ENCODE results near the gene WHRN.

The WHRN gene

DNA sequence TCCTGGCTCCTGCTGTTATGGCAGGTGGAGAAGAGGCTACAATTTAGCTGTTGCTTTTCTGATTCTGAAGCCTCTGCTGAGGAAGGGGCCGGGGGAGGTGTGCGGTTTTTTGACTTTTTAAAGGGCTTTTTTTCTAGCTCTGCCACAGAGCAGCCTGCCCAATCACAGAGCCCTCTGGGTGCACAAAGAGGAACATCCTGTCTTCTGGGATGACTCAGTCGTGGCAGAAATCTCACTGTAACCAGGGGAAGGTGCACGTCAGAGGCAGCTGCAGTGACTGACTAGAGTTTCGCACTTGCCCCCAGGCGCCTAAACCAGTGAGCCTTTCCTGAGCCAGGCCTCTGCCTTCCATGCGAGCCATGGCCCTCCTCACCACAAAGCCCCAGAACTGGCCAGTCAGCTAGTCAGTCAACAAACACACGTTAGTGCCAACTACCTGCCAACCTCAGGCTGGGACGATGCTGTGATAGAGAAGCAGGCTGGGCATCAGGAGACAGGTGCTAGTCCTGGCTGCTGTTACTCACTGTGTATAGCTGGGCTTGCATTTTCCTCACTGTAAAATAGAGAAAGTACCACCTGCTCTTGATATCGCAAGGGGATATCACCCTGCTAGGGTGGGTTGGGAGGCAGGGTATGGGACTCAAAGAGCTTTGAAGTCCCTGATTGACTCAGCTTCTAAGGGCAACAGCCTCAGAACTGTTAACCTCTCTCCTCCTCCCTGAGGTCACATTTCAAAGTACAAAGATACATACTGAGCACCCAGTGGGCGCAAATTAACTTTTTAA, 119.7 kb downstream of the WHRN start:
- DNase-seq (ENCODE audit: low read depth in 3 of 3, low spot score in 1 of 3): peak; percentile 59 to 76 (median 73)

DNA sequence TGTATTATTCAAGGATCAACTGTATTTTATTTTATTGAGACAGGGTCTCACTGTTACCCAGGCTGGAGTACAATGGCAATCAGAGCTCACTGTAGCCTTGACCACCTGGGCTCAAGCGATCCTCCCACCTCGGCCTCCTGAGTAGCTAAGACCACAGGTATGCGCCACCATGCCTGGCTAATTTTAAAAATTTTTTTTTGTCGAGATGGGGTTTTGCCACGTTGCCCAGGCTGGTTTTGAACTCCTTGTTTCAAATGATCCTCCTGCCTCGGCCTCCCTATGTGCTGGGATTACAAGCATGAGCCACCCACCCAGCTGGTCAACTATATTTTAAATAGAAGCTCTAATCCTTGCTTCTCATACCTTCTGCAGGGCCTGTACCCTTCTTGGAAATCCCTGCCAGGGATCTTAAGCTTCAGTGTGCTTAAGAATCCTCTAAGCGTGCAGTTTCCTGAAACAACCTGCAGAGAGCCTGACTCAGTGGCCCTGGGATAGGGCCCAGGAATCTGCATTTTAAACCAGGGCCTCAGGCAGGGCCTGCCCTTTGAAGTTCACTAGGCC, 120.4 kb downstream of the WHRN start:
- DNase-seq (ENCODE audit: low read depth in 3 of 3, low spot score in 1 of 3): no peak

DNA sequence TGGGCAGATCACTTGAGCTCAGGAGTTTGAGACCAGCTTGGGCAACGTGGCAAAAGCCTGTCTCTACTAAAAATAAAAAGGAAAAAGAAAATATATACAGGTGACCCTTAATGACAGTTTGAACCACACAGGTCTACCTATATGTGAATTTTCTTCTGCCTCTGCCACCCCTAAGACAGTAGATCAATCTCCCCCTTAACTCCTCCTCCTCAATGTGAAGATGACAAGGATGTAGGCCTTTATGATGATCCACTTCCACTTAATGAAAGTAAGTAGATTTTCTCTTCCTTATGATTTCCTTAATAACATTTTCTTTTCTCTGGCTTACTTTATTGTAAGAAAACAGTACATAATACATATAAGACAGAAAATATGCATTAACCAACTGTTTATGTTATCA, 120.9 kb downstream of the WHRN start:
- DNase-seq (ENCODE audit: low read depth in 3 of 3, low spot score in 1 of 3): no peak

DNA sequence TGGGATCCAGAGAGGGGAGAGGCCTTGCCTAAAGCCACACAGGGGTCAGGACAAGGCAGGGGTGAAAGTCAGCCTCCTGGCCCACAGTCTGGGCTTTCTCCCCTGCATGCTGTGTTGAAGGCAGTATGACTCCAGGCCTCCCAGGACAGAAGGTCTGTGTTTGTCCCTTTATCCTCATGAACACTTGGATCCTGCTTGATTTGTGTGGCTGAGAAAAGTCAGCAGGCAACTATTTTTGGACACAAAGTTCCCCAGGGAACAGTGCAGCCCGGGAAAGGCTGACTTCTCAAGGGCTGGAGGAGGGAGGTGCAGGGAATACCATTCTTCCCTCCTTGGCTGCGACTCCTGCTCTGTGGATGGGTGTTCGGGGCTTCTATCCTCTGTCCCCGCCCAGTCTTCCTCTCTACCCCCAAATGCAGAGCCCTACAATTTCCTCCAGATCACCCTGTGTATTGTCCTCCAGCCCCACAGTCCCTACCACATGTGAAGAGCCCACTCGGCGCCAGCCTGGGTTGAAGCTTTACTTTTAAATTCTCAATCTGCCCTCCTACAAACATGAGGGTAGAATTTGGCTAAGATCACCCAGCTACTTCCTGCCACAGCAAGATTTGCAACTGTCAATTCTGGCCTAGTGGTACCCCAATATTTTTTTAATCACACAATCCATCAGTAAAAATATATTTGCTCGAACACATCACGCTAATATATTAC, 121.6 kb downstream of the WHRN start:
- DNase-seq (ENCODE audit: low read depth in 3 of 3, low spot score in 1 of 3): no peak

DNA sequence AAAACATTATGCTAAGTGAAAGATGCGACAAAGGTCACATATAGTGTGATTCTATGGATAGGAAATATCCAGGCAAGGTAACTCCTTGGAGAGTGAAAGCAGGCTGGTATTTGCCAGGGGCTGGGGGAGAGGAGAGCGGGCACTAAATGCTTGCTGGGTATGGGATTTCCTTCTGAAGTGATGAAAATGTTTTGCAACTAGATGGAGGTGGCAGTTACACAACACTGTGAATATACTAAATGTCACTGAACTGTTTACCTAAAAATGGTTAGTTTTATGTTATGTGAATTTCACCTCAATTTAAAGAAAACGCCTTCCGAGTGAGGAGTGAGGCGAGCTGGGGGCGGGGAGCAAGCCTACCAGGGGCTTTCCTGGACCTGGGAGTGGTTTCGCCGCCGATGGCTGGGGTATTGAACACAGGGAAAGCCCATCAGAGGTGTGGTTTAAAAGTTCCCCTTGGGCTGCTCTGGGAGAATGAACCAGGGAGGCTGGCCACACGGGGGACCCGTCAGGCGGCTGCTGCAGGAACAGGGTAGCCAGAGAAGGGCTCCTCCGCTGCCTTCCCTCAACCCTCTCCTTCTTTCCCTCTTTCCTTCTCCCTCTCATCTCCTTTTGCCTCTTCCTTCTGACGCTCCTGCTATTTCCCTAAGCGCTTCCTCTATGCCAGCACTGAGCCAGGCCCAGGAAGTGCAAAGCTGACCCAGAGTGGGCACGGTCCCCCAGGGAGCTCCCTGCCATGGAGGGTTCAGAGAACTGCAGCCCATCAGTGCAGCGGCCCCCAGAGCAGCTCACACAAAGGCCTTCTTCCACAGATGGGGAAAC, 122.4 kb downstream of the WHRN start:
- DNase-seq (ENCODE audit: low read depth in 3 of 3, low spot score in 1 of 3): peak; percentile 42 to 66 (median 51)

- no peak for DNase-seq (ENCODE audit: low read depth in 3 of 3, low spot score in 1 of 3)
Observed at GRCh38 chr9:114378883-114379282, 126.4 kb downstream of the WHRN start.

DNA sequence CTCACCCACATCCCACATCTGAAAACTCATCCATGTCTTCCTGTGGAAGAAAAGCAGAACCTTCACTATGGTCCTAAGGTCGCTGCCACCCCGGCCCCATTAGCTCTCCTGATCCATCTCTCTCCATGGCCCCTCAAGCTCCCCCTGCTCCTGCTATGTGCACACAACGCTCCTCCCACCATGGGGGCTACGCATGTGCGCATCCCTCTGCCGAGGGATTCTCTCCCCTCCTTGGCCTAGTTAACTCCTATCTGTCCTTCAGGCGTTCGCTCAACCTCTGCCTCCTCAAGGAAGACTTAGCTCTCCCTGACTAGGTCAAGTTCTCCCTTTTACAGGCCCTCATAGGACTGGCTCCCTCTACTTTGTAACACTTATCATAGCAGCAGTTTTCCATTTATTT, 127.3 kb downstream of the WHRN start:
- DNase-seq (ENCODE audit: low read depth in 3 of 3, low spot score in 1 of 3): no peak

- DNase-seq (ENCODE audit: low read depth in 3 of 3, low spot score in 1 of 3): no peak
Observed at GRCh38 chr9:114376586-114377445, 128.5 kb downstream of the WHRN start.

- DNase-seq (ENCODE audit: low read depth in 3 of 3, low spot score in 1 of 3): no peak
Observed at GRCh38 chr9:114375386-114376175, 129.7 kb downstream of the WHRN start.

DNA sequence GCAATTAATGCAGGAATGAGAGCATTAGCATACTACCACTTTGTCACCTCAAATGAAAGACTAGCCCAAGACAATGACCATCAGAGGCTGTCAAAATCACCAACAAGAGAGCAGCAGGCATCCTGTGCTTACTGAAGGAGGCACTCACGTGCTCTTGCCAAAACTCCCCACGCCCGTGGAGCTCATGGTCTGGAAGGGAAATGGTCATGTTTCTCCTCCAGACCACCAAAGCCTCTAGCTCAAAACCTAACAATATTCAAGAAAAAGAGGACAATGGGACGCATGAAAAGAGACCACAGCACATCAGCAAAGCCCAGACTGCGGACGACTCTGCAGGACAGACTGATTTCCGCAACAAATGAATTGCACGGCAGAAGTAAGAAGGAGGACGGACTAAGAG, 130.3 kb downstream of the WHRN start:
- DNase-seq (ENCODE audit: low read depth in 3 of 3, low spot score in 1 of 3): no peak

GRCh38 chr9:114373960-114374730, 131.1 kb downstream of the WHRN start:
- no peak for DNase-seq (ENCODE audit: low read depth in 3 of 3, low spot score in 1 of 3)

DNA sequence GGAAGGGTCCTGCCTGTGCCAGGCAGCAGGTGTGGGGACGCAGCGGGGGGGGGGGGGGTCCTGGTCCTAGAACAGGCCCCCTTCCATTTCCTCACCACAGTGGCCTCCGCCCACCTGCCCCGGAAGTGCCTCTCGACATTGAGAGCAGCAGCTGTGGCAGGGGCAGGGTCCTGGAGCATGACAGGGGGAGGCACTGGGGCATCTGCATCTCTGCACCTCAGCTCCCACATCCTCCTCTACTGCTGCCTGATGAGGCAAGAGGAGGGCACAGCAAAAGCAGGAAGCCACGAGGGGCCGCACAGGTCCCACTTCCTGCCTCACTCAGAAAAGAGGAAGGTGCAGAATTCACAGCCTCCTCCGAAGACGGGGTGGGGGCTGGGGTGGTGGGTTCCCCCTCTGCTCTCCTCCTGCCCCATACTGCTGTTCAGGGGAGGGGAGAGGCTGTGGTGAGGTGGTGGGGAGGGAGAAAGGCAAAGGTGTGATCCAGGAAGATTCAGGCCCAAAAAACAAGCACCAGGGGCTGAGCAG, 132.3 kb downstream of the WHRN start:
- peak; percentile 49 to 64 (median 60) for DNase-seq (ENCODE audit: low read depth in 3 of 3, low spot score in 1 of 3)

- DNase-seq (ENCODE audit: low read depth in 3 of 3, low spot score in 1 of 3): no peak
Observed at GRCh38 chr9:114371973-114372917, 133.0 kb downstream of the WHRN start.

- no peak for DNase-seq (ENCODE audit: low read depth in 3 of 3, low spot score in 1 of 3)
Observed at GRCh38 chr9:114371343-114371944, 133.8 kb downstream of the WHRN start.

- no peak for DNase-seq (ENCODE audit: low read depth in 3 of 3, low spot score in 1 of 3)
Observed at GRCh38 chr9:114370968-114371320, 134.3 kb downstream of the WHRN start.

DNA sequence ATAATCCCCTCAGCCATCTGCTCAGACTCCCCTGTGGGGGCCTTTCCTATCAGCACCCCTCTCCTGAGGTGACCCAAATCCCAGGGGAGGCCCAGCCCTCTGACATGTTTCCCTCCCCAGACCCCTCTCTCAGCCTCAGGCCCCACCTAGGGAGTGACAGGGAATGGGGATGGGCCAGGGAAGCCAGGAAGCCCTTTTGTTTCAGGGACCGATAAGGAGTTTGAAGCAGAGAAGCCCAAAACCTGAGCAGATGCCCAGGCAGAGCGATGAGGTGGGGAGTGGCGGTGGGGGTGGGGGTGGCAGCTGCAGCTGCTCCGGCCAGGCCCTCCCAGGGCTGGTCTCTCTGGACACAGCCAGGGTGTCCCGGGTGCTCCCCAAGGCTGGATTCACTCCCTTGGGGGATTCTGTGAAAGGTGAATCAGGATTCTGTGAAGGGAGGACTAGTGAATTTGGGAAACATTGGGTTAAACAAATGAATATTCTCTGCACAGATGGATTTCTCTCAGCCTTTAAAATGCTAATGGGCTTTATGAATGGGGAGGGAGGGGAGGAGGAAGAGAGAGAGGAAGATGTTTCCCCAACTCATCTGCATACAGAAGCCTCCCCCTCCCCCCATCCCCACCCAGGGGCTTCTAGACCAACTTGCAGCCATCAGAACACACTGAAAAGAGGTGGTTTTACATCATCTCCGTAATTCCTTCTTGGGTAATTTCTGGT, 134.9 kb downstream of the WHRN start:
- DNase-seq (ENCODE audit: low read depth in 3 of 3, low spot score in 1 of 3): no peak

All from stimulated activated CD4-positive, alpha-beta T cell treated with anti-CD3 and anti-CD28 coated beads, TNF-alpha, amount 100 ng/mL, for 1 hour (primary cell).